Osteoblast (primary cell): ENCODE data around the gene MCFD2. TPM values are rescaled to one million over a fixed set of nuclear protein-coding genes. Genes with fewer than 3 reads are reported as not detected.

ENCODE experiments used
- DNase-seq: peaks from one replicate; pipeline ENCODE4 v3.0.0; 2011; ENCODE audit warnings: low spot score, mixed read lengths; ENCODE audit not compliant: insufficient read length; ENCODE audit errors: missing footprints
- H2AFZ ChIP-seq: 2 replicates; pipeline ENCODE4 v1.6.0; 2011; ENCODE audit warnings: mild to moderate bottlenecking, low read length
- H3K27ac ChIP-seq: 2 replicates; pipeline ENCODE4 v1.5.1; 2011; ENCODE audit warnings: mild to moderate bottlenecking, low read depth, low read length, moderate library complexity
- H3K27me3 ChIP-seq: 2 replicates; pipeline ENCODE4 v1.6.0; 2012; ENCODE audit warnings: mild to moderate bottlenecking, control low read depth, inconsistent platforms, low read length, moderate library complexity; ENCODE audit not compliant: insufficient read depth
- H3K36me3 ChIP-seq: 2 replicates; pipeline ENCODE4 v1.5.1; 2011; ENCODE audit warnings: mild to moderate bottlenecking, low read length, control low read depth, moderate library complexity; ENCODE audit not compliant: insufficient read depth
- H3K4me1 ChIP-seq: 2 replicates; pipeline ENCODE4 v1.5.1; 2011; ENCODE audit warnings: mild to moderate bottlenecking, low read length, control low read depth, moderate library complexity; ENCODE audit not compliant: insufficient read depth
- H3K4me2 ChIP-seq: 2 replicates; pipeline ENCODE4 v1.6.0; 2011; ENCODE audit warnings: mild to moderate bottlenecking, low read length; ENCODE audit not compliant: insufficient read depth
- H3K4me3 ChIP-seq: fragments of 200-600 bp; sonication (generic); 3 replicates; pipeline ENCODE4 v1.5.1; 2012; ENCODE audit warnings: mild to moderate bottlenecking, low read length, inconsistent platforms; ENCODE audit not compliant: insufficient read depth
- H3K79me2 ChIP-seq: 2 replicates; pipeline ENCODE4 v1.6.0; 2012; ENCODE audit warnings: mild to moderate bottlenecking, low read length, control low read depth, inconsistent platforms; ENCODE audit not compliant: insufficient read depth
- H3K9me3 ChIP-seq: 2 replicates; pipeline ENCODE4 v1.5.1; 2011; ENCODE audit warnings: low read depth, low read length, control low read depth
- H4K20me1 ChIP-seq: 2 replicates; pipeline ENCODE4 v1.6.0; 2012; ENCODE audit warnings: mild to moderate bottlenecking, low read length, control low read depth; ENCODE audit not compliant: insufficient read depth
- small RNA-seq: library from RNA; depleted of rRNA; stranded (forward); fragments of <200 nt; gene quantifications from one replicate; pipeline ENCODE3, GENCODE V24; 2012
- total RNA-seq: library from RNA; depleted of rRNA; stranded (reverse); fragments of >200 nt; gene quantifications from 2 replicates; pipeline ENCODE4 v1.2.3, GENCODE V29; 2012
- TF ChIP-seq, protein P1 (sequence below): IDR thresholded peaks from 2 replicates; pipeline ENCODE4 v1.5.1; 2011; ENCODE audit warnings: mild to moderate bottlenecking, low read depth, low read length, moderate library complexity; ENCODE audit errors: extremely low read depth

MCFD2 gene
- total RNA-seq, 1 donor = 136 TPM

DNA sequence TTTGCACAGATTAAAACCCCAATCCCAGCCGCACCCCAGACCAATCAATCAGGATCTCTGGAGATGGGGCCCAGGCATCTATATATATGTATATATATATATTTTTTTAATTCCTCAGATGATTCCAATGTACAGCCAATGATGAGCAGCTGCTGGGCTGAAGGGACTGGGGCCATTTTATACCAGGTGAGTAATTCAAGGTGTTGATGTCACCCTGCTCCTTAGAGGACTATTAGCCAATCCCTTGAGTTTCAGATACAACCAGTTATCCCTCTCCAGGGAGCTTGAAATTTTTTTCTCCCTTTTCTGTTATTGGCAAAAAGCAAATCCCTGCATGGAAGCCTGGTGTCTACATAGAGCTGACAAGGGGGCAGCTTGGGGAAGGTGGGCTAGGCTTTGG is 59.8 kb downstream of the MCFD2 start:
- Histone ChIP-seq H4K20me1 (no peaks in the 10 kb centered on the region), H3K4me1 (peaks cover 60% of the 10 kb centered on the region), H3K27me3 (no peaks in the 10 kb centered on the region), H3K36me3 (peaks cover 3% of the 10 kb centered on the region), H3K4me2 (no peak overlapping the region), H3K79me2 (peaks cover 15% of the 10 kb centered on the region), H3K27ac (peak overlapping the region; percentile 97), H3K9me3 (no peaks in the 10 kb centered on the region), H3K4me3 (no peak overlapping the region), H2AFZ (no peak overlapping the region)
- DNase-seq = no peak
- TF ChIP-seq, protein P1, sequence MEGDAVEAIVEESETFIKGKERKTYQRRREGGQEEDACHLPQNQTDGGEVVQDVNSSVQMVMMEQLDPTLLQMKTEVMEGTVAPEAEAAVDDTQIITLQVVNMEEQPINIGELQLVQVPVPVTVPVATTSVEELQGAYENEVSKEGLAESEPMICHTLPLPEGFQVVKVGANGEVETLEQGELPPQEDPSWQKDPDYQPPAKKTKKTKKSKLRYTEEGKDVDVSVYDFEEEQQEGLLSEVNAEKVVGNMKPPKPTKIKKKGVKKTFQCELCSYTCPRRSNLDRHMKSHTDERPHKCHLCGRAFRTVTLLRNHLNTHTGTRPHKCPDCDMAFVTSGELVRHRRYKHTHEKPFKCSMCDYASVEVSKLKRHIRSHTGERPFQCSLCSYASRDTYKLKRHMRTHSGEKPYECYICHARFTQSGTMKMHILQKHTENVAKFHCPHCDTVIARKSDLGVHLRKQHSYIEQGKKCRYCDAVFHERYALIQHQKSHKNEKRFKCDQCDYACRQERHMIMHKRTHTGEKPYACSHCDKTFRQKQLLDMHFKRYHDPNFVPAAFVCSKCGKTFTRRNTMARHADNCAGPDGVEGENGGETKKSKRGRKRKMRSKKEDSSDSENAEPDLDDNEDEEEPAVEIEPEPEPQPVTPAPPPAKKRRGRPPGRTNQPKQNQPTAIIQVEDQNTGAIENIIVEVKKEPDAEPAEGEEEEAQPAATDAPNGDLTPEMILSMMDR = no peak

DNA sequence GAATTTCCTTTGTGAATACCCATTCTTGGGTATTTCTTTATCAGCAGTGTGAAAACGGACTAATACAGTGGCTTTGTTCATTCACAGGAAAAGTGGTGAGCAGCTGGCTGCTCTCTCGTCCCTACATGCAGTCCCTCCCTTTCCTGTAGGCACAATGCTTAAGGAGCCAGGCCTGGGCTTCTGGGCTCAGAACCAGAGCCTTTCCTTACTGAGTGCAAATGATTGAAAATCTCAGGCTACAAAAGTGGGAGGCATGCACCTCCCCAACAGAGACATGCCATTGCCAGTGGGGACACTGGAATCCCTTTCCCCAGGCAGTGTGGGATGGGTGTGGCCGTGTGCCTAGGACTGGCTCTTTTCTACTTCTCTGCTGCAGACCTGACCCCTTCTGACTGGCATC is 61.3 kb downstream of the MCFD2 start:
- H2AFZ ChIP-seq = no peak overlapping the region
- DNase-seq = no peak
- peaks cover 13% of the 10 kb centered on the region for H3K79me2 ChIP-seq
- peaks cover 3% of the 10 kb centered on the region for H3K36me3 ChIP-seq
- no peak overlapping the region for H3K4me3 ChIP-seq
- TF ChIP-seq, protein P1 = no peak
- H3K9me3 ChIP-seq = no peaks in the 10 kb centered on the region
- H3K27me3 ChIP-seq = no peaks in the 10 kb centered on the region
- H3K4me1 ChIP-seq = peaks cover 70% of the 10 kb centered on the region
- no peak overlapping the region for H3K4me2 ChIP-seq
- peak overlapping the region; percentile 97 for H3K27ac ChIP-seq
- no peaks in the 10 kb centered on the region for H4K20me1 ChIP-seq

DNA sequence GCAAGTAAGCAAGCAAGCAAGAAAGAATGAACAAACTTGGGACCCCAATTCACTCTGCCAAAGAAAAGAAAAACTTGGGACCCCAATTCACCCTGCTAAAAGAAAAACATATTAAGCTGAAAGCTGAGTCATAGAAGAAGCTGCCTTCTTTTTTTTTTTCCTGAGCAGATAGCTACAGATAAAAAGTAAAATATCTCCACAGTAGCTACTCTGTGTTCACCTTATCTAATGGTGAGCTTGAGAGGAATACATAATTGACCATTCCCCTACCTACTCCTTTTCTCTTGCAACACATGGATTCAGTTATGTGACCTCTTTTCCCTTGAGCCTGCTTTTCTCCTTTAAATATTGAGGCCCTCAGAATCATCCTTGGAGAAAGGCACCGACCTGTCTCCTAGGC is 63.0 kb downstream of the MCFD2 start:
- H3K4me2 ChIP-seq = no peak overlapping the region
- H3K4me1 ChIP-seq = peaks cover 70% of the 10 kb centered on the region
- H4K20me1 ChIP-seq = no peaks in the 10 kb centered on the region
- no peak overlapping the region for H2AFZ ChIP-seq
- H3K36me3 ChIP-seq = peaks cover 3% of the 10 kb centered on the region
- H3K27me3 ChIP-seq = no peaks in the 10 kb centered on the region
- DNase-seq = no peak
- peaks cover 13% of the 10 kb centered on the region for H3K79me2 ChIP-seq
- no peaks in the 10 kb centered on the region for H3K9me3 ChIP-seq
- TF ChIP-seq, protein P1 = no peak
- H3K4me3 ChIP-seq = no peak overlapping the region
- peak overlapping the region; percentile 97 for H3K27ac ChIP-seq

DNA sequence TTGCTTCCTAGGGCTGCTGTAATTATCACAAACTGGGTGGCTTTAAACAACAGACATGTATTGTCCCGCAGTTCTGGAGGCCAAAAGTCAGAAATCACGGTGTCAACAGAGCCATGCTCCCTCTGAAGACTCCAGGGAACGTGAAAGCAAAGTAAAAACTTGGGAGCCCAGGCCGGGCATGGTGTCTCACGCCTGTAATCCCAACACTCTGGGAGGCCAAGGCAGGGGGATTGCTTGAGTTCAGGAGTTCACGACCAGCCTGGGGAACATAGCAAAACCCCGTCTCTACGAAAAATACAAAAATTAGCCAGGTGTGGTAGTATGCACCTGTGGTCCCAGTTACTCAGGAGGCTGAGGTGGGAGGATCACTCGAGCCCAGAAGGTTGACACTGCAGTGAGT is 63.5 kb downstream of the MCFD2 start:
- Histone ChIP-seq H3K4me3 (no peak overlapping the region), H3K27me3 (no peaks in the 10 kb centered on the region), H4K20me1 (no peaks in the 10 kb centered on the region), H3K27ac (peak overlapping the region; percentile 97), H2AFZ (no peak overlapping the region), H3K4me1 (peaks cover 70% of the 10 kb centered on the region), H3K79me2 (peaks cover 13% of the 10 kb centered on the region), H3K9me3 (no peaks in the 10 kb centered on the region), H3K4me2 (no peak overlapping the region), H3K36me3 (peaks cover 3% of the 10 kb centered on the region)
- no peak for DNase-seq
- TF ChIP-seq, protein P1 = no peak

Small RNAs within 50 kb of the gene (small RNA-seq; reads per million reads assigned to genes)
- gene AC093732.2 = not detected

Other genes starting within 250 kb of the MCFD2 start
- 124 and 136 TPM in 2 replicates for gene SOCS5, start 216.5 kb downstream of the MCFD2 start, total RNA-seq
- 41.0 and 44.5 TPM in 2 replicates for gene TTC7A, start 25.4 kb upstream of the MCFD2 start, total RNA-seq
- 0.59 and 0.72 TPM in 2 replicates for gene STPG4, start 239.5 kb upstream of the MCFD2 start, total RNA-seq